AG10803 (cell line): ENCODE results near the gene MYCBPAP.

Experiments
- DNase-seq: peaks from one replicate; pipeline ENCODE4 v3.0.0; 2010; ENCODE audit warnings: low read depth
- H3K4me3 ChIP-seq: 2 replicates; pipeline ENCODE4 v1.5.1; 2011; ENCODE audit warnings: mild to moderate bottlenecking, low read length, control low read depth
- CTCF ChIP-seq: conservative IDR thresholded peaks from 2 replicates; pipeline ENCODE4 v1.5.1; 2011; ENCODE audit warnings: mild to moderate bottlenecking, low read length, control low read depth, inconsistent platforms

Gene MYCBPAP

GRCh38 chr17:50462446-50462845 lies 45.8 kb upstream of the MYCBPAP start:
- no peak for DNase-seq
- H3K4me3 ChIP-seq: no peak overlapping the region
- TF ChIP-seq CTCF: no peak

GRCh38 chr17:50464121-50464520 lies 44.1 kb upstream of the MYCBPAP start:
- H3K4me3 ChIP-seq: no peak overlapping the region
- no peak for DNase-seq
- TF ChIP-seq CTCF: no peak

GRCh38 chr17:50464736-50465135 lies 43.5 kb upstream of the MYCBPAP start:
- TF ChIP-seq CTCF: no peak
- no peak overlapping the region for H3K4me3 ChIP-seq
- DNase-seq: no peak

GRCh38 chr17:50465171-50465570 lies 43.1 kb upstream of the MYCBPAP start:
- no peak for TF ChIP-seq CTCF
- no peak for DNase-seq
- H3K4me3 ChIP-seq: no peak overlapping the region

- TF ChIP-seq CTCF: no peak
- no peak overlapping the region for H3K4me3 ChIP-seq
- no peak for DNase-seq
These were observed 42.6 kb upstream of the MYCBPAP start for GRCh38 chr17:50465635-50466034.

GRCh38 chr17:50466371-50467113 lies 41.7 kb upstream of the MYCBPAP start:
- no peak for TF ChIP-seq CTCF
- H3K4me3 ChIP-seq: no peak overlapping the region
- DNase-seq: no peak

GRCh38 chr17:50467114-50467854 lies 41.0 kb upstream of the MYCBPAP start:
- H3K4me3 ChIP-seq: no peak overlapping the region
- no peak for TF ChIP-seq CTCF
- no peak for DNase-seq
